GM18519 (cell line): ENCODE data around the gene VPS13C.

Experiments used
- ATAC-seq: cut with Tn5 transposase; IDR thresholded peaks from one replicate; pipeline ENCODE4 v1.9.1; 2021; ENCODE audit warnings: mild to moderate bottlenecking, moderate library complexity; ENCODE audit not compliant: unreplicated experiment, low FRiP score

VPS13C gene

DNA sequence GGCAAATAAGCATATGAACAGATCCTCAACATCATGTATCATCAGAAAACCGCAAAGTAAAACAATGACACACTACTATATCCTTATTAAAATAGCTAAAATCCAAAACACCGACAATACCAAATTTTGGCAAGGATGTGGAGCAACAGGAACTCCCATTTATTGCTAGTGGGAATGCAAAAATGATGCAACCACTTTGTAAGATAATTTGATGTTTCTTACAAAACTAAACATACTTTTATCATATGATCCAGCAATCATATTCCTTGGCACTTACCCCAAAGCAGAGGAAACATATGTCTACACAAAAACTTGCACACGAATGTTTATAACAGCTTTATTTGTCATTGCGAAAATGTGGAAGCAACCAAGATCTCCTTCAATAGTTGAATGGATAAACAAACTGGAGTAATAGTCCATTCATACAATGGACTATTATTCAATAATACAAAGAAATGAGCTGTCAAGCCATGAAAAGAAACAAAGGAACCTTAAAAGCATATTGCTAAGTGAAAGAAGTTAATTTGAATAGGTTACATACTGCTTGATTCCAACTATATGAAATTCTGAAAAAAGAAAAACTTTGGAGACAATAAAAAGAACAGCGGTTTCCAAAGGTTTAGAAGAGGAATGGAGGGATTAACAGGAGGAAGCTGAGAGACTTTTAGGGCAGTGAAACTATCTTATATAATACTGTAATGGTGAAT is 172.0 kb downstream of the VPS13C start:
- ATAC-seq: no peak

DNA sequence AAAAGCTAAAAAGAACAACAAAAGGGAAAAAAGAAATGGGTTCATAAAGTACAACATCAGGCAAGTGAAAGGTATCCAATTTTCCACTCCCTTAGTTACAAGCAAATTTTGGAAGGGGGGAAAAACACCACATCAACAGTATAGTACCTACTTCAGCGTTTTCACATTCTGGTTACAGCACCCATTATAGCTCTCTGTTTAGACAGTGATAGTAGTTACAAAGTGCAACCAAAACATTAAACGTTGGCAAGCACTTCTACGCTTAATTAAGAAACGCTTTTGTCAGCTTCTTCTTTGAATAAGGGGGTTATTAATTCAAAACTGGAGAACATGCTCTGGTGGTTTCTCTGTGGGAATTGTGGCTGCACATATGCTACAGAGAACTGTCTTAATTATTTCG is 180.2 kb downstream of the VPS13C start:
- no peak for ATAC-seq

DNA sequence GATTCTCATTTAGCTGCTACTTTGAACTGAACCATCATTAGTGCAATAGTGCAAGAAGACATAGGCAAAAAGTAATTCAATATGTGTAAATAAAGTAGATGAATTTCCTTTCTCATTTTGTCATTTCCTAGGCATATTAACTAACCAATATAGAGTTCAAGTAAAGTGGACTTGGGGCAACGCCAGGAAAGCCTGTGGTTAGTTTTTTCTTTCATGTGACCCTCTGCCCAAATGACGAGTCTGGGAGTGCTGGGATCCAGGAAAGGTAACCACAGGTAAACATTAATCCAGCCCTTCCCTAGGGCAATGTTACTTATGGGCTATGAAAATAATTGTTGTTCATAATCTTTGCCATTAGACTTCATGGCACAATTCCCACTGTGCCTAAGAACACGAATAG is 181.0 kb downstream of the VPS13C start:
- ATAC-seq: no peak

DNA sequence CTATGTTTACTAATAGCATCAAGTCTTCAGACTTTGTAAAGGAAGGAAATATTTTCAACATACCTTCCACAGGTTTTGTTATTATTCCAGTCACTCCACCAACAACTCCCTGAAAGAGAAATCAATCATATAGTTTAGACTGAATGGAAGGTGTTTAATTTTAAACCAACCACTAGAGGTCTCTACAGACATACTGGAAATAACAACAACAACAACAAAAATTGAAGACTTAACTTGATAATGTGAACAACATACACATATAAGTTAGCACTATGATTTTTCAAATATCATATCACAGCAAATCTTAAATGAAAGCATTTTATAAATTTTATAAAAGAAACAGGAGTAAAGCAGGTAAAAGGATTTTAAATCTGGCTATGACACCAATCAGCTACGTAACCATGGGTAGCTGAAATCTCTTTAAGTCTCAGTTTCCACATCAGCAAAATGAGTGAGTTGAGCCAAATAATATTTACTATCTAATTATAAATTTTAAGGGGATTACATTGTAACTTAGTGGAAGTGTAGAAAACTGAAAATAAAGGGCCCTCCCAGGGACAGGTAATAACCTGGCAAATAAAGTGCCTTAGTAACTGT is 188.2 kb downstream of the VPS13C start:
- no peak for ATAC-seq

DNA sequence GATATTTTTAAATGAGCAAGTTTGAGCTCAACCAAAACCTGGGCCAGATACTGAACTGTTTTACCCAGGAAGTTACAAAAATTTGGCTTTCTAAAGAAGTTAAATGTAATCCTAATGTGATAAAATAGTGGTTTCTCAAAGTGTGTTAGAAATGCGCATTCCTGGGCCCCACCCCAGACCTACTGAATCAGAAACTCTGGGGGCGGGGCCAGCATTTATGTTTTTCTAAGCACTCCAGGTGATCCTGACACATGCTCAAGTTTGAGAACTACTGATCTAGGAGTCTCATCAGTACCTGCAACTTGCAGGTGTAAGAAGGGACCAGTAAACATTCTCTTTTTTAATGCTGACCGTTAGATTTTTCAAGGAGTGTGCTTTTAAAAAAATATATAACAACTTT is 190.6 kb downstream of the VPS13C start:
- no peak for ATAC-seq

GRCh38 chr15:61861962-61862361 is 198.3 kb downstream of the VPS13C start:
- no peak for ATAC-seq

DNA sequence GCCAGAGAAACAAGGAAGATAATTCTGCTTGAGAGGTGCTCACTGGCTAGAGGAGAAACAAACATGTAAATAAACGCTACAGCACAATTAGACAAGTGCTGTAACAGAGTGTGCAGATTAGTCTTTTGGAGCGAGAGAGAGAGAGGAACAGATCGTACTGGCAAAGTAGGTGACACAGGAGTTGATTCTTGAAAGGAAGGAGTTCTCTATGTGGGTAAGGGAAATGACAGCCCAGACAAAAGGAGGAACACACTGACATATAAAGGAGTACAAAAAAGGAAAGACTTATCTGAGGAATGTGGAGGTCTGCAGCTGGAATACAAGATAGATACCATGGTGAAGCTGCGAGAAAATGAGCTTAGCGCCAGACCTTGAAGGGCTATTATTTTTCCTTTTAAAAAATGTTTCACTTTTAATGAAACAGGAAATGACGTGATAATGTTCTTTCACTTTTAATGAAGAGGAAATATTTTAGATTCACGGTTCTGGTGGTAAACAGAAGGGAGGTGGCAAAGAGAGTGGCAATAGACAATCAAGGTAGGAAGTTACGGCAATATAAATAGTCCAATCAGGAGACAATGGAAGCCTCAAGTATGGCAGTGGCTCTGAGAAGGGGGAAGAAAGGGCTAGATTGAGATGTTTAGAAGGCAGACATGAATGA is 202.9 kb downstream of the VPS13C start:
- ATAC-seq: no peak

GRCh38 chr15:61856295-61856694 is 204.0 kb downstream of the VPS13C start:
- ATAC-seq: no peak

- no peak for ATAC-seq
Observed at GRCh38 chr15:61853195-61853594, 207.1 kb downstream of the VPS13C start.

DNA sequence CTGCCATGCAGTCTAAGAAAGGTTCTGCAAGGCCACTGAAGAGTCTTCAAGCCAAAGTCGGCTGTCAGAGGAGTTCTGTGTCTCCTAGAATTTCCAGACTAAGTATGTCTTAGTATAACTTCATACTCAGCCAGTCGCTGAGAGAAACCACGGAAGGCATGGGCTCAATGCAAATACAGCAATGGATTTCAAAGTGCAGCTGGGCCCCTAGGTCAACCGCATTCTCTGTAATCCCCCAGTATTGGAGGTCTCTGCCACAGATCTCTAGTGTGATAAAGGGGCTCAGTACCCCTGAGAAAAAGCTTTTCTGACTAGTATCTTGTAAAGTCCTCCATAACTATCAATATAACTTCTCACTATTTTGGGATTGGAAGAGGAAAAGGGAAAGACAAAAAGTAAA is 208.3 kb downstream of the VPS13C start:
- ATAC-seq: no peak

GRCh38 chr15:61849447-61849846 is 210.8 kb downstream of the VPS13C start:
- no peak for ATAC-seq

GRCh38 chr15:61841466-61841865 is 218.8 kb downstream of the VPS13C start:
- ATAC-seq: no peak

GRCh38 chr15:61840090-61840489 is 220.2 kb downstream of the VPS13C start:
- ATAC-seq: no peak

DNA sequence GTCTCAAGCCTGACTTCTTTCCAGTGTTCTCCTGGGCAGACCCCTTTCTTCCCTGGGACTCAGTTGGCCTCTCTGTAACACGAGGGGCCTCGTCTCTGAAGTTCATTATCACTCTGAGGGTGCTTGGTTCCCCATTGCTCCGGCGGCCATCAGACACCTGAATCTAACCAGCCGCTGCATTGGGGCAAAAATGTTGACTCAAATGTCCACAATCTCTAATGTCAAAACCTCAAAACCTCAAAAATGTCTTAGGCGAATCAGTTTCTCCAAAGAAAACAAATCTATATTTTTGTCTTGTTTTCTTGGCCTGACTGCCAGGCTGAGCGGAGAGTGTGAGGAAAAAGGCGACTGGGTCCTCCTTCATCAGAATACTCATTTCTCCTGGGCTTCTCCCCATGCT is 220.7 kb downstream of the VPS13C start:
- no peak for ATAC-seq

DNA sequence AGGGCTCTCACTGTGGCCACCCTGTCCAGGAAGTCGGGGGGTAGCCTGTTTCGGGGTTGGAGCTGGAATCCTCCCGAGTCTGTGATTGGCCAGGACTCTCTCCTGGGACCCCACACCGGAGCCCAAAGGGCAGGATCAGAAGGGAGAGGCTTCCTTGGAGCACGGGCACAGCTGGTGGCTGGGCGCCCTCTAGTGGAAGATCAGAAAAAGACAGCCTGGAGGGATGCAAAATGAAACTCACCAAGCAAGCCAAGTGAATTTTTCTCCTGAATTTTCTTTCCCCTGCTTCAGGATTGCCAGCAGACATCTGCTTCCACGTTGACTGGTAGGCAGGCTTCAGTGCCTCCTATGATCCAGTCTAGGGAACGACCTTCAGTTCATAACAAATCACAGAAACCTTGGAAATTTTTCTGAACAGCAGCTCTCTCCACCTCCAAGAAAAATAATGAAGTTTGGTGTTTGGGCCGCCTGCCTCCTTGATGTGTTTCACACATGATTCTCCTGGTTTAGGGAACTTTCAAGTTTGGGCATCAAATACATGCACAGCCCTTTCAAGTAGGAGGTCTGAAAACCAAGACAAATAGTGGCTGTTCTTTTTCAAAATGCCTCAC is 224.6 kb downstream of the VPS13C start:
- no peak for ATAC-seq

DNA sequence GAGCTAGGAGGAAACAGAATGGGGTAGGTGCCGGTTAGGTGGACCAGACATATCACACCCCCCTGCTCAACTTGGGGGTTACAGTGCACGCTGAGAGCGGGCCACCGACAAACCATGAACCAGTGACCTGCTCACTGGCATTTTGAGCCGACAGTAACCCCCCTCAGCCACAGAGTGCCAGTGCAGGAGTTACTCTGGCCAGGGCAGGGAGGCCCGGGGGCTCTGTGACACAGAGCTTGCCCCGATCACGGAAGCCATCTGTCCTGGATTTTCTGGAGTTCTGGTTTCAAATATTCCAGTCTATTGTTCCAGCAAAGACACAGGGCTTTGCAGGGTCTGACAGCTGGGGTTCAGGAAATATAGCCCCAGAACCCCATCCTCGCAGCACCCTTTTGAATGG is 225.2 kb downstream of the VPS13C start:
- ATAC-seq: no peak

DNA sequence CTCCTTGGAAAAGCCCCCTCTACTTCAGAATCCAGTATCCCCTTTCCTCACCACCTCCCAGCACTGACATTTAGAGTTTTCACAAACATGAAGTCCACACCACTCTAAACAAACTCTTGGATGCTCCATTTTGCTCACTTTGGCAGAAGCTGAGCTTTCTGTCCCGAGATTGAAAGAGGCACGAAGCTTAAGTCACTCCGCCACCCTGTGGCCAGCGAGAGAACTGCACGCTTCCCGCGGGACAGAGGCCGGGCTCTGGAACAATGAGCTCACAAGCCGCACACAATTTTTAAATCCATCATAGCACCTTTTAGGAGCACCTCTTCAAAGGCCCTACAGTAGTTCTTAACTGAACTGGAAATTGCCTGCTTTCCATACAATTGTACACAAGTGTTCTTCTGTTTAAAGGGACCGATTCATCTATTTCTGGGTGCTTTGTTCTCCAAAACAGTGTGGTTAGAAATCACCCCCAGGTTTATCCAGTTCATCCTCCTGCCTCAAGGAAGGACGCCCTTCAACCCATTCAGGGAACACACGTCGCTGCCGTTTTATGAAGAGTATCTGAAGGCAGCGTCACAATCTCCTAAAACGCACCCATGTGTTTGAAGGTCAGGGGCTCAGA is 226.1 kb downstream of the VPS13C start:
- no peak for ATAC-seq

GRCh38 chr15:61832223-61832622 is 228.0 kb downstream of the VPS13C start:
- ATAC-seq: no peak

DNA sequence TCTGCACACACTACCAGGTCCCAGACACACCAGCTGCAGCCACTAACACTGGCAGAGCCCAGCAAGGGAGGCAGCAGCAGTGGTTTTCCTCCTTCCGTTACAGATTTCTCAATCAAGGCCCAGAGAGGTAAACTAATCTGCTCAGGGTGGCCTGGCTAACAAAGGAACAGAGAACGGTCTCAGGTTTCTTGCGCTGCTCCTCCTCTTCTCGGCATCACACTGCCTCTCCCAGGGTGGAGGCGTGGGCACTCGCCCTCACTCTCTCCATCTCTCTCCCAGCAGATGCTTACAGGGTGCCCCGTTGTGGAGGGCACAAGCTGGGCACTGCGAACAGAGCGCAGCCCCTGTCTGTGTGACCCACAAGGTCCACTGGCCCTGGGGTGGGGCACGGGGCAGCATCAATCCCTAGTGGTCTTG is 228.7 kb downstream of the VPS13C start:
- no peak for ATAC-seq

DNA sequence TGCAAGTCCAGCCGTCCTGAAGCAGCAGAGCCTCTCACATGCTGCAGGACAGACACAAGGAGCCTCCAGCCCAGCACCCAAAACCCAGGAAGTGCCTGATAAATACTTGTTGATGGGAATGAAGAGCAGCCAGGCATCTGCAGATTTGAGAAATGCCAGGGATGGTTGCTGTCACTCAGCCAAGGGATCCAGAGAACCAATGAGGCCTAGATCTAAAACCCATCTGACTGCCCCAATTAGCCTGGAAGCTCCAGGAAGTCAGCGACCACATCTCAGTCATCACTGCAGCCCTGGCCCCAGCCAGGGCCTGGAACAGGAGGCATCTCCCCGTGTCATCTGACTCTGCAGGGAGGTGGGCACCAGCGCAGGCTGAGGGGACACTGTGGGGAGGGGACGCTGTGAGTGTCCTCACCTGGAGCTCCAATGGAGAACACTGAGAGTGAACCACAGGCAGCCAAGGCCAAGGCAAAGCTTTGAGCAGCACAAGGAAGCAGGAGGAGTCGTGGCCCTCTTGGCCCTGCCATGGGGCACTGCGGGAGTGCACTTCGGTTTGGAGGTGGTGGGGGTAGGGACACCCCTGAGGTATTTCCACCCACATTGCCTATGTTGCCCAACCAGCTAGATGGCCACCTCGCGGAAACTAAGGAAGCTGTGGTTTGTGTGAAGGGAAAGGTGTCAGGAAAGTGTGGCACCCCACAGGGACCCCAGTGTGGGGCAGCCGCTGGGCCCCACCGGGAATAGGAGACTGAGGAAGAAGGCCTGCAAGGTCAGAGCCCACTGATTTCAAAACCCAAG is 229.5 kb downstream of the VPS13C start:
- ATAC-seq: no peak
